ENCODE measurements around the gene GPR15. TPM values are rescaled to one million over a fixed set of nuclear protein-coding genes. Genes with fewer than 3 reads are reported as not detected.

The GPR15 gene
- total and polyA plus RNA-seq, 2 donors (not counting 3 experiments of a cell fraction or from before 2014, with no cell fraction given): not detected

DNA sequence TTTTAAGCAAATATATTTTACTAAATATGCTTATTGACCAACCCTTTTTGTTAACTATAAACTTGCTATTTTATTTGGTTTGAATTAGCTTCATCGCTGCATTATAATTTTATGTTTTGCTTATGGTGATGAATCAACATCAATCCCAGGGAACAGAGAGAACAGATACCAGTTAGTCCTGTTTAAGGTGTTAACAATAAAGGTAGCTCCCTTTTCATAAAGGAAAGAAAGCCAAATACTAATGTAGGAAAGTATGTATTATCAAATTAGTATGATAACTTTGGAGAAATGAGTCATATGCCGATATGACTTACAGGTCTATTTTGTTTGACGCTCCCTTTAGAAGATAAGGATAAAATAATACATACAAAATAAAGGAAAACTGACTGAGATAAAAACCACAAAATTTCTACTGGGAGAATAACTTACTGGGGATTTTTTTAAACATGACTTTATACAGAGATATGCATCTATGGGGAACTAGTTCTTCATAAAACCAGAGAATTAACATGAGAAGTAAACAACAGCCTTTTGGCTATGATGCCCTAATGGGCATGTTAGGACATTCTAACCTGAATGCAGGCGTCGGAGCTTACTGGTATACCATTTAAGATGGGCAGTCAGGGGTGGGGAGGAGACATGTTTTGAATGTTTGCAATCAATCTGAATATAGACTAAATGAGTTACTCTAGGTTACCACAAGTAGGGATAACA, 29.8 kb upstream of the GPR15 start:
- Histone ChIP-seq H3K4me2 (ENCODE audit: insufficient read depth, low read length) (no peak overlapping the region), H2AFZ (ENCODE audit: low read depth, low read length) (no peak overlapping the region), H3K79me2 (ENCODE audit: control insufficient read depth, insufficient read depth, low read length) (no peaks in the 10 kb centered on the region), H4K20me1 (replicated peaks; ENCODE audit: control insufficient read depth, extremely low read depth, insufficient read depth, low read length) (no peaks in the 10 kb centered on the region), H3K36me3 (ENCODE audit: control insufficient read depth in 2 of 2, extremely low read depth in 1 of 2, insufficient read depth in 2 of 2, low read length in 2 of 2) (no peaks in the 10 kb centered on the region), H3K27ac (ENCODE audit: insufficient read depth, low read depth, low read length) (no peak overlapping the region), H3K4me3 (replicated peaks in 1 of 3; ENCODE audit: insufficient read depth in 1 of 3, low read depth in 1 of 3, low read length in 3 of 3) (no peak overlapping the region), H3K27me3 (ENCODE audit: control insufficient read depth in 2 of 2, insufficient read depth in 2 of 2, low read length in 2 of 2) (peaks cover 4 to 20% of the 10 kb centered on the region in 2 experiments), H3K9me1 (replicated peaks; ENCODE audit: control insufficient read depth, extremely low read depth, insufficient read depth, low read length) (no peaks in the 10 kb centered on the region), H3K9me3 (replicated peaks; ENCODE audit: control insufficient read depth, insufficient read depth, low read length) (no peaks in the 10 kb centered on the region), H3K9ac (replicated peaks; ENCODE audit: extremely low read depth, insufficient read depth, low read length) (no peak overlapping the region), H3K4me1 (ENCODE audit: control insufficient read depth, extremely low read depth, insufficient read depth, low read length) (no peaks in the 10 kb centered on the region)
- FAIRE-seq (no peak), DNase-seq (ENCODE audit: low read depth, low spot score) (no peak)
- TF ChIP-seq MYC (IDR thresholded peaks at IDR 0.05; ENCODE audit: low read depth, low read length) (no peak), CTCF (IDR thresholded peaks at IDR 0.05; ENCODE audit: extremely low read depth in 1 of 2, insufficient read depth in 1 of 2, low read depth in 1 of 2, low read length in 2 of 2) (no peak), FOS (IDR thresholded peaks at IDR 0.05; ENCODE audit: borderline replicate concordance, insufficient read depth, low read length) (no peak), JUN (IDR thresholded peaks at IDR 0.05; ENCODE audit: borderline replicate concordance, insufficient read depth, insufficient read length, low read depth) (no peak), EZH2 (IDR thresholded peaks at IDR 0.05; ENCODE audit: borderline replicate concordance, low read depth, low read length, severe bottlenecking) (no peak), POLR2AphosphoS5 (IDR thresholded peaks at IDR 0.05; ENCODE audit: insufficient read depth, low read depth, low read length) (no peak), POLR2A (IDR thresholded peaks at IDR 0.05; ENCODE audit: low read depth, low read length) (no peak)
- intact Hi-C loops (cut with micrococcal nuclease) (no loop called here), dilution Hi-C loops (cut with MboI; ENCODE audit: extremely low pct_ligation_motif_present, low sequenced_read_pairs) (no loop called here)
- ChIA-PET POLR2A (no interaction called here), CTCF (no interaction called here)
- BruUV-seq (replicated peaks): no TSS peak
